Ovary (tissue), 3 donors: ENCODE data around the gene TIMM10.

Experiments used
- POLR2A ChIP-seq: fragments of 450-650 bp; IDR thresholded peaks from one replicate; pipeline ENCODE4 v1.6.1; 2017; ENCODE audit warnings: antibody characterized with exemption, mild to moderate bottlenecking, moderate library complexity
- TF ChIP-seq, protein P1 (sequence below), 3 donors: fragments of 450-650 bp in 2 of 3; fragments of 200-600 bp in 1 of 3; IDR thresholded peaks; one replicate each; pipeline versions ENCODE4 v1.5.1 to v1.8.0; 2016 to 2022; ENCODE audit warnings: antibody characterized with exemption in 3 of 3, mild to moderate bottlenecking in 1 of 3
- donor health status: DM: no; HTN: no; CAD: no.

DNA sequence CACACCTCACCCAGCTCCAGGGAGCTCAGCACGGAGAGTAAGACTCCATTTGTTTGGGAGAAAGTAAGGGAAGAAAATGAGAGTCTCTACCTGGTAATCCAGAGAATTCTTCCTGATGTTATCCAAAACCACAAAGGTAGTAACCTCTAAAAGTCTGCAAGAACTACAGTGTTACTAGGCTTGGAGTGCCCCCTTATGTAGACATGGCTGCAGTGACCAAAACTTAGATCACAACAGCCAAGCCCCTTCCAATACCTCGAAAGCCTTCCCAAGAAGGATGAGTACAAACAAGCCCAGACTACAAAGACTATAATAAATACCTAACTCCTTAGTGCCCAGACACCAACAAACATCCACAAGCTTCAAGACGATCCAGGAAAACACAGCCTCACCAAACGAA lies 32.0 kb upstream of the TIMM10 start:
- TF ChIP-seq, protein P1, sequence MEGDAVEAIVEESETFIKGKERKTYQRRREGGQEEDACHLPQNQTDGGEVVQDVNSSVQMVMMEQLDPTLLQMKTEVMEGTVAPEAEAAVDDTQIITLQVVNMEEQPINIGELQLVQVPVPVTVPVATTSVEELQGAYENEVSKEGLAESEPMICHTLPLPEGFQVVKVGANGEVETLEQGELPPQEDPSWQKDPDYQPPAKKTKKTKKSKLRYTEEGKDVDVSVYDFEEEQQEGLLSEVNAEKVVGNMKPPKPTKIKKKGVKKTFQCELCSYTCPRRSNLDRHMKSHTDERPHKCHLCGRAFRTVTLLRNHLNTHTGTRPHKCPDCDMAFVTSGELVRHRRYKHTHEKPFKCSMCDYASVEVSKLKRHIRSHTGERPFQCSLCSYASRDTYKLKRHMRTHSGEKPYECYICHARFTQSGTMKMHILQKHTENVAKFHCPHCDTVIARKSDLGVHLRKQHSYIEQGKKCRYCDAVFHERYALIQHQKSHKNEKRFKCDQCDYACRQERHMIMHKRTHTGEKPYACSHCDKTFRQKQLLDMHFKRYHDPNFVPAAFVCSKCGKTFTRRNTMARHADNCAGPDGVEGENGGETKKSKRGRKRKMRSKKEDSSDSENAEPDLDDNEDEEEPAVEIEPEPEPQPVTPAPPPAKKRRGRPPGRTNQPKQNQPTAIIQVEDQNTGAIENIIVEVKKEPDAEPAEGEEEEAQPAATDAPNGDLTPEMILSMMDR (IDR thresholded peaks at IDR 0.05): no peak
- TF ChIP-seq POLR2A: no peak
